Trophoblast cell (in vitro differentiated cells and primary cell): ENCODE data around the gene SLC23A2.
A peak's percentile ranks its signal among the peaks of the same experiment; 100 is the strongest.

ENCODE experiments used
- DNase-seq, 2 donors: peaks; one replicate each; pipeline ENCODE4 v3.0.0-alpha.2; 2016
- H2AFZ ChIP-seq: 2 replicates; pipeline ENCODE4 v1.6.1; 2013; ENCODE audit warnings: low read length, moderate library complexity, mild to moderate bottlenecking; ENCODE audit not compliant: insufficient read depth, poor library complexity
- H2AK5ac ChIP-seq: 2 replicates; pipeline ENCODE4 v1.6.1; 2013; ENCODE audit warnings: mild to moderate bottlenecking, low read length
- H2BK120ac ChIP-seq: 2 replicates; pipeline ENCODE4 v1.6.1; 2013; ENCODE audit warnings: low read length, mild to moderate bottlenecking, moderate library complexity; ENCODE audit not compliant: insufficient read depth, poor library complexity
- H2BK12ac ChIP-seq: 2 replicates; pipeline ENCODE4 v1.6.1; 2013; ENCODE audit warnings: mild to moderate bottlenecking, low read length, moderate library complexity
- H2BK5ac ChIP-seq: 2 replicates; pipeline ENCODE4 v1.6.1; 2013; ENCODE audit warnings: low read length, low read depth, moderate library complexity, mild to moderate bottlenecking; ENCODE audit not compliant: poor library complexity
- H3K14ac ChIP-seq: 2 replicates; pipeline ENCODE4 v1.6.1; 2013; ENCODE audit warnings: mild to moderate bottlenecking, low read length
- H3K18ac ChIP-seq: 2 replicates; pipeline ENCODE4 v1.6.1; 2013; ENCODE audit warnings: mild to moderate bottlenecking, low read length
- H3K23ac ChIP-seq: 2 replicates; pipeline ENCODE4 v1.6.1; 2013; ENCODE audit warnings: low read length
- H3K27ac ChIP-seq: 2 replicates; pipeline ENCODE4 v1.5.1; 2013; ENCODE audit warnings: low read depth, mild to moderate bottlenecking, inconsistent platforms, low read length, moderate library complexity
- H3K27me3 ChIP-seq: 2 replicates; pipeline ENCODE4 v1.6.1; 2013; ENCODE audit warnings: inconsistent platforms, mild to moderate bottlenecking, low read length, moderate library complexity; ENCODE audit not compliant: insufficient read depth
- H3K36me3 ChIP-seq, 2 experiments: 1 replicate in 1 of 2; 2 replicates in 1 of 2; pipeline ENCODE4 v1.6.1; 2013; ENCODE audit warnings: low read length in 2 of 2, mild to moderate bottlenecking in 2 of 2, moderate library complexity in 1 of 2; ENCODE audit not compliant: insufficient read depth in 2 of 2, control insufficient read depth in 1 of 2
- H3K4ac ChIP-seq: 2 replicates; pipeline ENCODE4 v1.6.1; 2013; ENCODE audit warnings: low read depth, mild to moderate bottlenecking, low read length, moderate library complexity
- H3K4me1 ChIP-seq, 2 experiments: 1 replicate in 1 of 2; 2 replicates in 1 of 2; pipeline ENCODE4 v1.6.1; 2013; ENCODE audit warnings: low read length in 2 of 2, mild to moderate bottlenecking in 2 of 2, moderate library complexity in 1 of 2; ENCODE audit not compliant: insufficient read depth in 2 of 2, control insufficient read depth in 1 of 2
- H3K4me2 ChIP-seq: 2 replicates; pipeline ENCODE4 v1.6.1; 2013; ENCODE audit warnings: inconsistent platforms, mild to moderate bottlenecking, low read length, moderate library complexity
- H3K4me3 ChIP-seq: 2 replicates; pipeline ENCODE4 v1.5.1; 2013; ENCODE audit warnings: mild to moderate bottlenecking, low read depth, low read length, inconsistent platforms
- H3K79me1 ChIP-seq: one replicate; pipeline ENCODE4 v1.6.1; 2013; ENCODE audit warnings: low read length
- H3K79me2 ChIP-seq: 2 replicates; pipeline ENCODE4 v1.6.1; 2013; ENCODE audit warnings: low read length, mild to moderate bottlenecking; ENCODE audit not compliant: control insufficient read depth, insufficient read depth, poor library complexity
- H3K9ac ChIP-seq: 2 replicates; pipeline ENCODE4 v1.6.1; 2013; ENCODE audit warnings: mild to moderate bottlenecking, low read length
- H3K9me3 ChIP-seq: 2 replicates; pipeline ENCODE4 v1.6.1; 2013; ENCODE audit warnings: low read depth, mild to moderate bottlenecking, control low read depth, inconsistent platforms, low read length; ENCODE audit not compliant: insufficient read depth
- H4K12ac ChIP-seq: 2 replicates; pipeline ENCODE4 v1.6.1; 2013; ENCODE audit warnings: low read depth, mild to moderate bottlenecking, low read length, moderate library complexity
- H4K8ac ChIP-seq: 2 replicates; pipeline ENCODE4 v1.6.1; 2013; ENCODE audit warnings: low read depth, mild to moderate bottlenecking, low read length, moderate library complexity
- H4K91ac ChIP-seq: one replicate; pipeline ENCODE4 v1.6.1; 2013; ENCODE audit warnings: low read depth, mild to moderate bottlenecking, low read length, moderate library complexity
- WGBS: extraction: QIAGEN DNeasy Blood & Tissue Kit; methylation state at CpG from one replicate; pipeline ENCODE4 v1.1.7; 2013; ENCODE audit warnings: missing lambda C conversion rate; ENCODE audit not compliant: insufficient read length, insufficient coverage; ENCODE audit errors: extremely low coverage; 5-methylcytosine and 5-hydroxymethylcytosine counted together

Gene SLC23A2

DNA sequence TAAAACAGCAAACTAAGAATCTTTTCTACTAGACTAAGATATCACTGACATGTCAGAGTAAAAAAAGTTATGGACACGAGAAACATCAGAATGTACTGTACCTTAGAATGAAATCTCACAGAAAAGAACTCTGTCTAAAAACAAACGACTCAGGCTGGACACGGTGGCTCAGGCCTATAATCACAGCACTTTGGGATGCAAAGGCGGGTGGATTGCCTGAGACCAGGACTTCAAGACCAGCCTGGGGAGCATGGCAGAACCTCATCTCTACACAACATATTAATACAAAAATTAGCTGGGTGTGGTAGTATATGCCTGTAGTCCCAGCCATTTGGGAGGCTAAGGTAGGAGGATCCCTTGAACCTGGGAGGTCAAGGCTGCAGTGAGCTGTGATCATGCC, 157.0 kb downstream of the SLC23A2 start:
- no peak overlapping the region for H3K4me3 ChIP-seq
- H3K27ac ChIP-seq, result no peak overlapping the region
- no peak overlapping the region for H4K12ac ChIP-seq
- H2BK120ac ChIP-seq, result no peak overlapping the region
- no peak overlapping the region for H2AK5ac ChIP-seq
- no peak overlapping the region for H3K18ac ChIP-seq
- H3K27me3 ChIP-seq, result no peaks in the 10 kb centered on the region
- no peak for DNase-seq
- peaks cover 3% of the 10 kb centered on the region for H3K9me3 ChIP-seq
- no peaks in the 10 kb centered on the region for H3K79me2 ChIP-seq
- H3K4ac ChIP-seq, result no peak overlapping the region
- no peak overlapping the region for H2BK5ac ChIP-seq
- no peak overlapping the region for H2AFZ ChIP-seq
- no peak overlapping the region for H3K14ac ChIP-seq
- no peaks in the 10 kb centered on the region for H3K79me1 ChIP-seq
- H2BK12ac ChIP-seq, result no peak overlapping the region
- no CpG with 5 or more reads among the region's 4 CpGs for WGBS
- no peak overlapping the region for H3K23ac ChIP-seq
- no peak overlapping the region for H4K8ac ChIP-seq
- no peak overlapping the region for H4K91ac ChIP-seq
- no peaks in the 10 kb centered on the region for H3K36me3 ChIP-seq
- no peak overlapping the region for H3K4me2 ChIP-seq
- H3K4me1 ChIP-seq, result no peaks in the 10 kb centered on the region
- H3K9ac ChIP-seq, result no peak overlapping the region

DNA sequence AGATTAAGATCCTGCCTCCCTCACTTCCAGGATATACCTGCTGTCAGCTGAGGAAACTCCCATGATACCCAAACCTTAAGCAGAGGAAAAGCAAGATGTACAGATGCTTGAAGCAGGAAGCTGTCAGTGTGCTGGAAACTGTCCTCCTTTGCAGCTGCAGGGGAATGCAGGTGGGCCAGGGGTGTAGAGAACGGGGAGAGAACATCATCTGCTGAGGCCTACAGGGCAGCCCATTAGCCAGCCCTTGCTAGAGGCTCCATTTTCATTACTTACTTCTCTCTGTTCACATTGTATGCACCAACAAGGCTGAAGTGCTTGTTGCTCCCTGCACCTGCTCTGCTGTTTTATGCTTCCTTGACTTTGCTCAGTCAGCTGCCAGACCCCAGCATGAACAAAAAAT, 160.5 kb downstream of the SLC23A2 start:
- H4K8ac ChIP-seq, result no peak overlapping the region
- H3K4me2 ChIP-seq, result no peak overlapping the region
- H3K14ac ChIP-seq, result no peak overlapping the region
- no peaks in the 10 kb centered on the region for H3K36me3 ChIP-seq
- H2AK5ac ChIP-seq, result no peak overlapping the region
- no peak overlapping the region for H3K4ac ChIP-seq
- H3K27ac ChIP-seq, result no peak overlapping the region
- no CpG with 5 or more reads among the region's 1 CpG for WGBS
- no peak overlapping the region for H3K9ac ChIP-seq
- H3K23ac ChIP-seq, result no peak overlapping the region
- DNase-seq, result no peak
- no peaks in the 10 kb centered on the region for H3K79me1 ChIP-seq
- no peak overlapping the region for H4K12ac ChIP-seq
- no peak overlapping the region for H2BK120ac ChIP-seq
- no peak overlapping the region for H4K91ac ChIP-seq
- no peak overlapping the region for H2BK5ac ChIP-seq
- no peak overlapping the region for H2BK12ac ChIP-seq
- no peak overlapping the region for H3K4me3 ChIP-seq
- H3K27me3 ChIP-seq, result no peaks in the 10 kb centered on the region
- H3K4me1 ChIP-seq, result peaks cover 4 to 6% of the 10 kb centered on the region in 2 experiments
- no peak overlapping the region for H3K18ac ChIP-seq
- H3K9me3 ChIP-seq, result peaks cover 5% of the 10 kb centered on the region
- H2AFZ ChIP-seq, result no peak overlapping the region
- H3K79me2 ChIP-seq, result no peaks in the 10 kb centered on the region

DNA sequence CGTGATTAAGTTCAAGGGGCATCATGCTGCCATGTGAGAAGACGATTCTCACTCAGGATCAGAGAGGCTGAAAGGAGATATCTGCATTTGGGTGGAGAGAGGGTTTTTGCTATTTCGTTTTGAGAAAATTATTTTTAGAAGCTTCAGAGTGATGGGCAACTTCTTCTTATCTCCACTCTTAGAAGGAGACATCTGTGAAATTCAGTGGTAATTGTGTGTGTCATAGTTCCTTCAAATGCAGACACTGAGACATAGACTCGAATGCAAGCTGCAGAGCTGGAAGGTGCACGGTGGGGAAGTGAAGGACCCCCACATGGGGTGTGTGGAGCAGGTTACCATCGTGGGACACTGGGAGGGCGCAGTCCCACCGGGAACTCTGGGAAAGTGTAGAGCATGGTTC, 162.8 kb downstream of the SLC23A2 start:
- no CpG with 5 or more reads among the region's 8 CpGs for WGBS

GRCh38 chr20:4837760-4838159, 163.6 kb downstream of the SLC23A2 start:
- H3K79me1 ChIP-seq, result no peaks in the 10 kb centered on the region
- no peak overlapping the region for H2BK5ac ChIP-seq
- no peak overlapping the region for H3K18ac ChIP-seq
- no peak overlapping the region for H4K12ac ChIP-seq
- no peak overlapping the region for H3K14ac ChIP-seq
- H3K4me2 ChIP-seq, result no peak overlapping the region
- H4K8ac ChIP-seq, result no peak overlapping the region
- no peaks in the 10 kb centered on the region for H3K36me3 ChIP-seq
- no peak overlapping the region for H2BK12ac ChIP-seq
- H2AFZ ChIP-seq, result no peak overlapping the region
- H3K79me2 ChIP-seq, result no peaks in the 10 kb centered on the region
- no peak overlapping the region for H3K27ac ChIP-seq
- no peak for DNase-seq
- no peak overlapping the region for H3K9ac ChIP-seq
- H2BK120ac ChIP-seq, result no peak overlapping the region
- peaks cover 9 to 12% of the 10 kb centered on the region in 2 experiments for H3K4me1 ChIP-seq
- H3K27me3 ChIP-seq, result no peaks in the 10 kb centered on the region
- H2AK5ac ChIP-seq, result no peak overlapping the region
- peak overlapping the region; percentile 64 for H3K23ac ChIP-seq
- peak overlapping the region; percentile 13 for H3K4me3 ChIP-seq
- no peak overlapping the region for H4K91ac ChIP-seq
- WGBS, result no CpG with 5 or more reads among the region's 2 CpGs
- peaks cover 5% of the 10 kb centered on the region for H3K9me3 ChIP-seq
- H3K4ac ChIP-seq, result no peak overlapping the region

More for the DNA sequence above, 162.8 kb downstream of the SLC23A2 start:
- no peak overlapping the region for H2BK120ac ChIP-seq
- no peak overlapping the region for H3K9ac ChIP-seq
- H3K27me3 ChIP-seq, result no peaks in the 10 kb centered on the region
- no peak overlapping the region for H3K14ac ChIP-seq
- no peak overlapping the region for H3K4ac ChIP-seq
- H2BK12ac ChIP-seq, result no peak overlapping the region
- DNase-seq, result no peak
- no peak overlapping the region for H3K4me2 ChIP-seq
- H4K8ac ChIP-seq, result no peak overlapping the region
- no peak overlapping the region for H2AFZ ChIP-seq
- no peaks in the 10 kb centered on the region for H3K79me2 ChIP-seq
- no peak overlapping the region for H3K18ac ChIP-seq
- no peak overlapping the region for H2AK5ac ChIP-seq
- no peak overlapping the region for H4K91ac ChIP-seq
- H4K12ac ChIP-seq, result no peak overlapping the region
- H3K79me1 ChIP-seq, result no peaks in the 10 kb centered on the region
- peaks cover 5% of the 10 kb centered on the region for H3K9me3 ChIP-seq
- no peaks in the 10 kb centered on the region for H3K36me3 ChIP-seq
- no peak overlapping the region for H3K4me3 ChIP-seq
- H2BK5ac ChIP-seq, result no peak overlapping the region
- H3K27ac ChIP-seq, result no peak overlapping the region
- no peak overlapping the region for H3K23ac ChIP-seq
- H3K4me1 ChIP-seq, result peaks cover 9 to 12% of the 10 kb centered on the region in 2 experiments
